GM23338 (cell line): ENCODE measurements around the gene FTO. TPM values are rescaled to one million over a fixed set of nuclear protein-coding genes. Genes with fewer than 3 reads are reported as not detected.

ENCODE experiments used
- ATAC-seq: fragments of 200-7000 bp; cut with Tn5 transposase; 3 replicates; pipeline ENCODE4 v1.9.1; 2020
- DNase-seq: peaks from one replicate; pipeline ENCODE4 v3.0.0-alpha.2; 2015; ENCODE audit warnings: low spot score
- H2AFZ ChIP-seq: fragments of 200-600 bp; sonication (generic); 2 replicates; pipeline ENCODE4 v1.8.0; 2016; ENCODE audit warnings: antibody characterized with exemption, mild to moderate bottlenecking, moderate library complexity
- H3F3A ChIP-seq: fragments of 200-600 bp; sonication (generic); replicated peaks from 2 replicates; pipeline ENCODE4 v1.8.0; 2017; ENCODE audit warnings: antibody characterized with exemption, mixed run types, low read depth
- H3K27ac ChIP-seq: fragments of 200-600 bp; sonication (generic); 2 replicates; pipeline ENCODE4 v1.6.1; 2016; ENCODE audit warnings: low read depth
- H3K27me3 ChIP-seq: fragments of 200-600 bp; sonication (generic); 2 replicates; pipeline ENCODE4 v1.8.0; 2016; ENCODE audit warnings: mild to moderate bottlenecking, mixed run types, moderate library complexity; ENCODE audit not compliant: insufficient read depth
- H3K36me3 ChIP-seq: fragments of 200-600 bp; sonication (generic); 2 replicates; pipeline ENCODE4 v1.8.0; 2016; ENCODE audit warnings: mild to moderate bottlenecking; ENCODE audit not compliant: insufficient read depth
- H3K4me1 ChIP-seq: fragments of 200-600 bp; sonication (generic); 2 replicates; pipeline ENCODE4 v1.8.0; 2016; ENCODE audit warnings: mild to moderate bottlenecking, moderate library complexity; ENCODE audit not compliant: insufficient read depth
- H3K4me2 ChIP-seq: fragments of 200-600 bp; sonication (generic); 2 replicates; pipeline ENCODE4 v1.7.1; 2017; ENCODE audit warnings: mixed run types
- H3K4me3 ChIP-seq: fragments of 200-600 bp; sonication (generic); 2 replicates; pipeline ENCODE4 v1.6.1; 2016; ENCODE audit warnings: mixed run types
- H3K79me2 ChIP-seq: fragments of 200-600 bp; sonication (generic); replicated peaks from 2 replicates; pipeline ENCODE4 v1.8.0; 2017; ENCODE audit warnings: mild to moderate bottlenecking; ENCODE audit not compliant: insufficient read depth
- H3K9me2 ChIP-seq: fragments of 200-600 bp; sonication (generic); 2 replicates; pipeline ENCODE4 v1.8.0; 2017; ENCODE audit not compliant: insufficient read depth
- H4K20me1 ChIP-seq: fragments of 200-600 bp; sonication (generic); replicated peaks from 2 replicates; pipeline ENCODE4 v1.8.0; 2017; ENCODE audit warnings: mild to moderate bottlenecking; ENCODE audit not compliant: insufficient read depth
- H3K27ac Mint-ChIP-seq: 2 replicates; pipeline ENCODE4 v1.8.0; 2020; ENCODE audit warnings: inconsistent platforms, mild to moderate bottlenecking, moderate library complexity, mixed read lengths
- H3K27me3 Mint-ChIP-seq: 3 replicates; pipeline ENCODE4 v1.8.0; 2022; ENCODE audit warnings: low read depth, mild to moderate bottlenecking, moderate library complexity, mixed read lengths, inconsistent platforms; ENCODE audit not compliant: insufficient read depth, poor library complexity
- H3K36me3 Mint-ChIP-seq: 3 replicates; pipeline ENCODE4 v1.8.0; 2021; ENCODE audit warnings: low read depth, mild to moderate bottlenecking, inconsistent platforms, moderate library complexity, mixed read lengths
- H3K4me1 Mint-ChIP-seq: 3 replicates; pipeline ENCODE4 v1.8.0; 2020; ENCODE audit warnings: mild to moderate bottlenecking, inconsistent platforms, mixed read lengths
- H3K4me3 Mint-ChIP-seq: 3 replicates; pipeline ENCODE4 v1.8.0; 2021; ENCODE audit warnings: moderate library complexity, mild to moderate bottlenecking, inconsistent platforms, mixed read lengths
- H3K9me3 Mint-ChIP-seq: 3 replicates; pipeline ENCODE4 v1.8.0; 2020; ENCODE audit warnings: moderate library complexity, mild to moderate bottlenecking, inconsistent platforms, mixed read lengths
- CREB1 ChIP-seq: fragments of 250-450 bp; sonication (Bioruptor Pico); IDR thresholded peaks from 2 replicates; pipeline ENCODE4 v1.5.0; 2020; ENCODE audit warnings: low read depth, mild to moderate bottlenecking, moderate library complexity
- EZH2 ChIP-seq: fragments of 200-600 bp; sonication (generic); IDR thresholded peaks from one replicate; pipeline ENCODE4 v1.8.0; 2017; ENCODE audit warnings: antibody characterized with exemption, mild to moderate bottlenecking, low read depth; ENCODE audit not compliant: unreplicated experiment
- EZH2phosphoT487 ChIP-seq: fragments of 200-600 bp; sonication (generic); IDR thresholded peaks from one replicate; pipeline ENCODE4 v1.8.1; 2018; ENCODE audit warnings: antibody characterized with exemption; ENCODE audit not compliant: unreplicated experiment
- JUNB ChIP-seq: IDR thresholded peaks from one replicate; pipeline ENCODE4 v1.6.1; 2016; ENCODE audit warnings: antibody characterized with exemption; ENCODE audit not compliant: unreplicated experiment
- NANOG ChIP-seq: IDR thresholded peaks from 2 replicates; pipeline ENCODE4 v1.6.1; 2016; ENCODE audit warnings: antibody characterized with exemption, borderline replicate concordance
- POLR2AphosphoS5 ChIP-seq: IDR thresholded peaks from 2 replicates; pipeline ENCODE4 v1.6.1; 2016; ENCODE audit warnings: antibody characterized with exemption, low read depth
- STAT1 ChIP-seq: IDR thresholded peaks from one replicate; pipeline ENCODE4 v1.6.1; 2016; ENCODE audit warnings: antibody characterized with exemption; ENCODE audit not compliant: unreplicated experiment
- ZNF114 ChIP-seq: fragments of 250-450 bp; sonication (Bioruptor Pico); IDR thresholded peaks from 2 replicates; pipeline ENCODE4 v1.5.0; 2020; ENCODE audit warnings: mild to moderate bottlenecking, moderate library complexity
- ZNF331 ChIP-seq: fragments of 250-450 bp; sonication (Bioruptor Pico); IDR thresholded peaks from 2 replicates; pipeline ENCODE4 v1.5.0; 2020; ENCODE audit warnings: low read depth, mild to moderate bottlenecking, moderate library complexity
- polyA plus RNA-seq: library from polyadenylated mRNA; unstranded; fragments of >200 nt; fragmentation: Nextera tagmentation; extraction: Ambion mirVana; gene quantifications from 2 replicates; pipeline ENCODE4 v1.2.1, GENCODE V29; 2016
- total RNA-seq: library from RNA; depleted of rRNA; stranded (reverse); fragments of >200 nt; shearing (Covaris generic); gene quantifications from 2 replicates; pipeline ENCODE4 v1.2.3, GENCODE V29; 2014
- TF ChIP-seq, protein P1 (sequence below), 2 experiments: fragments of 200-600 bp in 1 of 2; sonication (generic) in 1 of 2; conservative IDR thresholded peaks; 2 replicates each; pipeline versions ENCODE4 v1.5.1 to v1.6.1; 2016 to 2017; ENCODE audit warnings: antibody characterized with exemption in 2 of 2, low read depth in 2 of 2, mild to moderate bottlenecking in 2 of 2, moderate library complexity in 1 of 2
- TF ChIP-seq, protein P2 (sequence below): IDR thresholded peaks from one replicate; pipeline ENCODE4 v1.6.1; 2018; ENCODE audit warnings: antibody characterized with exemption; ENCODE audit not compliant: unreplicated experiment
- TF ChIP-seq, protein P3 (sequence below): IDR thresholded peaks from 2 replicates; pipeline ENCODE4 v1.6.1; 2016; ENCODE audit warnings: antibody characterized with exemption

Gene FTO
- total and polyA plus RNA-seq, 2 experiments from 2014 or later = 17.7 to 69.6 TPM

DNA sequence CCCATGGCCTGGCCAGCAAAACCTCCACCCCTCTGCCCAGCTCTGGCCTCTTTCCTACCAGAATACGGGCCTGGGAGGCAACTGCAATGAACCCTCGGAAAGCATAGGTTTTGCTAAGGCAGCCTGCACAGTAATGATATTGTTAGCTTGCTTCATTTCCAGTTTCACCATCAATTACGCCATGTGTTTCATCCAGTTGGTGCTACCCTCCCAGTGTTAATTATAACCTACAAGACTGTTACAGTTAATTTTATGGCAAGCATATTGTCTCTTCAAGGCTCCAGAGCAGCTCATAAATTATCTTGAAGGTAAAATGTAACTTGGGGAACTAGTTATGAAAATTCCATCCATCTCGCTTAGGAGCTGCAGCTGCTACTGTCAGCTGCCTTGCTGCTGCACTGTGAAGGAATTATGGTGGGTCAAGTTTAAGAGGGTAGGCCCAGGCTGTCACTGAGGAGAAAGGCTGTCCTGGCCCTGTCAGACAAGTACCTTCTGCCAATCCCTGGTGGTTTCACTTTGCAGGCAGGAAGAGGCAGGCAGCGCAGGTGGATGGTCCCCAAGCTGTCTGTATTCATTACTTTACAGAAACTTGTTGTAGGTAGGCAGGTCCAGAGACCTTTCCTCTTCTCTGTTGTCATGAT lies 242.9 kb downstream of the FTO start (continued):
- TF ChIP-seq EZH2phosphoT487 = no peak
- no peak for TF ChIP-seq ZNF331
- TF ChIP-seq, protein P1, sequence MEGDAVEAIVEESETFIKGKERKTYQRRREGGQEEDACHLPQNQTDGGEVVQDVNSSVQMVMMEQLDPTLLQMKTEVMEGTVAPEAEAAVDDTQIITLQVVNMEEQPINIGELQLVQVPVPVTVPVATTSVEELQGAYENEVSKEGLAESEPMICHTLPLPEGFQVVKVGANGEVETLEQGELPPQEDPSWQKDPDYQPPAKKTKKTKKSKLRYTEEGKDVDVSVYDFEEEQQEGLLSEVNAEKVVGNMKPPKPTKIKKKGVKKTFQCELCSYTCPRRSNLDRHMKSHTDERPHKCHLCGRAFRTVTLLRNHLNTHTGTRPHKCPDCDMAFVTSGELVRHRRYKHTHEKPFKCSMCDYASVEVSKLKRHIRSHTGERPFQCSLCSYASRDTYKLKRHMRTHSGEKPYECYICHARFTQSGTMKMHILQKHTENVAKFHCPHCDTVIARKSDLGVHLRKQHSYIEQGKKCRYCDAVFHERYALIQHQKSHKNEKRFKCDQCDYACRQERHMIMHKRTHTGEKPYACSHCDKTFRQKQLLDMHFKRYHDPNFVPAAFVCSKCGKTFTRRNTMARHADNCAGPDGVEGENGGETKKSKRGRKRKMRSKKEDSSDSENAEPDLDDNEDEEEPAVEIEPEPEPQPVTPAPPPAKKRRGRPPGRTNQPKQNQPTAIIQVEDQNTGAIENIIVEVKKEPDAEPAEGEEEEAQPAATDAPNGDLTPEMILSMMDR (conservative IDR thresholded peaks at IDR 0.05; ENCODE audit: low read depth in 2 of 2) = no peak
- TF ChIP-seq, protein P2, sequence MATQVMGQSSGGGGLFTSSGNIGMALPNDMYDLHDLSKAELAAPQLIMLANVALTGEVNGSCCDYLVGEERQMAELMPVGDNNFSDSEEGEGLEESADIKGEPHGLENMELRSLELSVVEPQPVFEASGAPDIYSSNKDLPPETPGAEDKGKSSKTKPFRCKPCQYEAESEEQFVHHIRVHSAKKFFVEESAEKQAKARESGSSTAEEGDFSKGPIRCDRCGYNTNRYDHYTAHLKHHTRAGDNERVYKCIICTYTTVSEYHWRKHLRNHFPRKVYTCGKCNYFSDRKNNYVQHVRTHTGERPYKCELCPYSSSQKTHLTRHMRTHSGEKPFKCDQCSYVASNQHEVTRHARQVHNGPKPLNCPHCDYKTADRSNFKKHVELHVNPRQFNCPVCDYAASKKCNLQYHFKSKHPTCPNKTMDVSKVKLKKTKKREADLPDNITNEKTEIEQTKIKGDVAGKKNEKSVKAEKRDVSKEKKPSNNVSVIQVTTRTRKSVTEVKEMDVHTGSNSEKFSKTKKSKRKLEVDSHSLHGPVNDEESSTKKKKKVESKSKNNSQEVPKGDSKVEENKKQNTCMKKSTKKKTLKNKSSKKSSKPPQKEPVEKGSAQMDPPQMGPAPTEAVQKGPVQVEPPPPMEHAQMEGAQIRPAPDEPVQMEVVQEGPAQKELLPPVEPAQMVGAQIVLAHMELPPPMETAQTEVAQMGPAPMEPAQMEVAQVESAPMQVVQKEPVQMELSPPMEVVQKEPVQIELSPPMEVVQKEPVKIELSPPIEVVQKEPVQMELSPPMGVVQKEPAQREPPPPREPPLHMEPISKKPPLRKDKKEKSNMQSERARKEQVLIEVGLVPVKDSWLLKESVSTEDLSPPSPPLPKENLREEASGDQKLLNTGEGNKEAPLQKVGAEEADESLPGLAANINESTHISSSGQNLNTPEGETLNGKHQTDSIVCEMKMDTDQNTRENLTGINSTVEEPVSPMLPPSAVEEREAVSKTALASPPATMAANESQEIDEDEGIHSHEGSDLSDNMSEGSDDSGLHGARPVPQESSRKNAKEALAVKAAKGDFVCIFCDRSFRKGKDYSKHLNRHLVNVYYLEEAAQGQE = no peak
- no peak for TF ChIP-seq CREB1 (CRISPR knock-in tag)
- no peak for TF ChIP-seq ZNF114 (CRISPR knock-in tag)
- no peak for TF ChIP-seq NANOG
- TF ChIP-seq JUNB = no peak

DNA sequence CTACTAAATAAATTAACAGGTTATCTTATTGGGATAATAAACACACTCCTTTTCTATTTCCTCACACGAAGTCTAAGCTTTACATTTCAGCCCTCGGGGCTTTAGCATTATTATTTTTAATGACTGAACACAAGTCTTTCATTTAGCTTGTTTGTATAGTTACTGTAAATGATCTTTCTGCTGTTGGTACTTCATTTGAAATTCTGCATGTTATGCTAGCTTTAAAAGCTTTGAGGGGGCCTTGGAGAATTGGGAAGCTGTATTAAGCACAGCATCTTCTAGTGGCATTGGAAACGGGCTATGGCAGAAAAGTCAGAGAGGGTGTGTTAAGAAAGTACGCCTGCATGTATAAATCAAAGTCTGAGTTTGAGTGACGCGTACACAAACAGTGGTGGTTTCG lies 243.7 kb downstream of the FTO start:
- Histone ChIP-seq H3K9me2 (no peaks in the 10 kb centered on the region), H3K4me2 (no peak overlapping the region), H3K4me3 (no peak overlapping the region), H3F3A (no peaks in the 10 kb centered on the region), H4K20me1 (no peaks in the 10 kb centered on the region), H3K27ac (no peak overlapping the region), H2AFZ (no peak overlapping the region), H3K4me1 (no peaks in the 10 kb centered on the region), H3K79me2 (no peaks in the 10 kb centered on the region), H3K27me3 (no peaks in the 10 kb centered on the region), H3K36me3 (no peaks in the 10 kb centered on the region)
- Mint-ChIP-seq H3K4me3 (no peak overlapping the region), H3K27ac (no peak overlapping the region), H3K4me1 (no peaks in the 10 kb centered on the region; the same call in 2 of the 3 replicates), H3K36me3 (no peaks in the 10 kb centered on the region), H3K27me3 (no peaks in the 10 kb centered on the region), H3K9me3 (no peaks in the 10 kb centered on the region)
- ATAC-seq (no peak), DNase-seq (no peak)
- no peak for TF ChIP-seq NANOG
- no peak for TF ChIP-seq ZNF331
- TF ChIP-seq, protein P3, sequence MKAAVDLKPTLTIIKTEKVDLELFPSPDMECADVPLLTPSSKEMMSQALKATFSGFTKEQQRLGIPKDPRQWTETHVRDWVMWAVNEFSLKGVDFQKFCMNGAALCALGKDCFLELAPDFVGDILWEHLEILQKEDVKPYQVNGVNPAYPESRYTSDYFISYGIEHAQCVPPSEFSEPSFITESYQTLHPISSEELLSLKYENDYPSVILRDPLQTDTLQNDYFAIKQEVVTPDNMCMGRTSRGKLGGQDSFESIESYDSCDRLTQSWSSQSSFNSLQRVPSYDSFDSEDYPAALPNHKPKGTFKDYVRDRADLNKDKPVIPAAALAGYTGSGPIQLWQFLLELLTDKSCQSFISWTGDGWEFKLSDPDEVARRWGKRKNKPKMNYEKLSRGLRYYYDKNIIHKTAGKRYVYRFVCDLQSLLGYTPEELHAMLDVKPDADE = no peak
- TF ChIP-seq EZH2phosphoT487 = no peak
- no peak for TF ChIP-seq POLR2AphosphoS5
- no peak for TF ChIP-seq JUNB
- TF ChIP-seq STAT1 = no peak
- TF ChIP-seq, protein P2 = no peak
- TF ChIP-seq CREB1 (CRISPR knock-in tag) = no peak
- TF ChIP-seq, protein P1 (conservative IDR thresholded peaks at IDR 0.05; ENCODE audit: low read depth in 2 of 2) = no peak
- TF ChIP-seq ZNF114 (CRISPR knock-in tag) = no peak
- no peak for TF ChIP-seq EZH2
